GM12878 (cell line): ENCODE data around the gene FTCDNL1.

Experiments
- EP300 ChIP-seq, 2 experiments: fragments of 150-350 bp in 1 of 2; IDR thresholded peaks; 2 replicates each; pipeline ENCODE4 v1.6.1; 2011 to 2012; ENCODE audit warnings: low read depth in 2 of 2, low read length in 2 of 2, borderline replicate concordance in 1 of 2, improper control_type of control experiment in 1 of 2, inconsistent platforms in 1 of 2; ENCODE audit not compliant: control insufficient read depth in 1 of 2
- POLR2A ChIP-seq: IDR thresholded peaks from 2 replicates; pipeline ENCODE4 v1.6.1; 2011; ENCODE audit warnings: low read depth, mild to moderate bottlenecking, low read length
- RAD21 ChIP-seq: IDR thresholded peaks from 2 replicates; pipeline ENCODE4 v1.6.1; 2011; ENCODE audit warnings: mild to moderate bottlenecking, low read depth, low read length, moderate library complexity; ENCODE audit not compliant: insufficient read depth
- RBBP5 ChIP-seq: fragments of 200-600 bp; sonication (generic); conservative IDR thresholded peaks from 2 replicates; pipeline ENCODE4 v1.6.1; 2016
- SIN3A ChIP-seq: IDR thresholded peaks from 2 replicates; pipeline ENCODE4 v1.6.1; 2012; ENCODE audit warnings: low read depth, low read length, improper control_type of control experiment
- SMC3 ChIP-seq: IDR thresholded peaks from 2 replicates; pipeline ENCODE4 v1.6.1; 2011; ENCODE audit warnings: low read length, improper control_type of control experiment, borderline replicate concordance
- TF ChIP-seq, protein P1 (sequence below), 3 experiments: IDR thresholded peaks in 2 of 3; conservative IDR thresholded peaks in 1 of 3; 2 replicates each; pipeline ENCODE4 v1.5.1; 2011; ENCODE audit warnings: low read depth in 3 of 3, low read length in 3 of 3, mild to moderate bottlenecking in 3 of 3, control low read depth in 2 of 3, moderate library complexity in 2 of 3, inconsistent platforms in 1 of 3, mixed read lengths in 1 of 3; ENCODE audit not compliant: control insufficient read depth in 2 of 3, insufficient read depth in 1 of 3; ENCODE audit errors: extremely low read depth in 1 of 3

DNA sequence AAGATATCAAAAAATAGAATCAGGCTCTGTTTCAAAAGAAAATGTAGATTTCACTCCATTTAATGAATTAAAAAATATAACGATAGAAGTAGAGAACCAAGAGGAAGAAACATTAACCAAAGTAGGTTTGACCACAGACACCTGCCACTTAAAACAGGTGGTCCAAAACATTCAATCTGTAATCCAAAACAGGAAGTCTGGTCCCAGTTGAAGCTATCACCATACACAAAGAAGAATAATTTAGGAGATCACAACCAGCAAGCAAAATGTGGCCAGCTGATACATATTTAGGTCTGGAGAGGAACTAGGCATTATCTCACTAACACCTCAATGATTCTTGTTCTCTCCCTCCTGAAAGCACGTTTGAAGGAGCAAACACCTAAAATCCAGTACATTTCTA is 73.1 kb downstream of the FTCDNL1 start:
- TF ChIP-seq, protein P1, sequence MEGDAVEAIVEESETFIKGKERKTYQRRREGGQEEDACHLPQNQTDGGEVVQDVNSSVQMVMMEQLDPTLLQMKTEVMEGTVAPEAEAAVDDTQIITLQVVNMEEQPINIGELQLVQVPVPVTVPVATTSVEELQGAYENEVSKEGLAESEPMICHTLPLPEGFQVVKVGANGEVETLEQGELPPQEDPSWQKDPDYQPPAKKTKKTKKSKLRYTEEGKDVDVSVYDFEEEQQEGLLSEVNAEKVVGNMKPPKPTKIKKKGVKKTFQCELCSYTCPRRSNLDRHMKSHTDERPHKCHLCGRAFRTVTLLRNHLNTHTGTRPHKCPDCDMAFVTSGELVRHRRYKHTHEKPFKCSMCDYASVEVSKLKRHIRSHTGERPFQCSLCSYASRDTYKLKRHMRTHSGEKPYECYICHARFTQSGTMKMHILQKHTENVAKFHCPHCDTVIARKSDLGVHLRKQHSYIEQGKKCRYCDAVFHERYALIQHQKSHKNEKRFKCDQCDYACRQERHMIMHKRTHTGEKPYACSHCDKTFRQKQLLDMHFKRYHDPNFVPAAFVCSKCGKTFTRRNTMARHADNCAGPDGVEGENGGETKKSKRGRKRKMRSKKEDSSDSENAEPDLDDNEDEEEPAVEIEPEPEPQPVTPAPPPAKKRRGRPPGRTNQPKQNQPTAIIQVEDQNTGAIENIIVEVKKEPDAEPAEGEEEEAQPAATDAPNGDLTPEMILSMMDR (IDR thresholded peaks at IDR 0.05 in 2 of 3, conservative IDR thresholded peaks at IDR 0.05 in 1 of 3; ENCODE audit: control insufficient read depth in 2 of 3, extremely low read depth in 1 of 3, insufficient read depth in 1 of 3, low read depth in 3 of 3, low read length in 3 of 3): no peak
- TF ChIP-seq SMC3 (no peak), EP300 (IDR thresholded peaks at IDR 0.05; ENCODE audit: borderline replicate concordance in 1 of 2, control insufficient read depth in 1 of 2, low read depth in 2 of 2, low read length in 2 of 2) (no peak), RBBP5 (no peak), POLR2A (no peak), SIN3A (no peak), RAD21 (no peak)
